Measurements from ENCODE around the gene ZNF804B.

Gene ZNF804B

DNA sequence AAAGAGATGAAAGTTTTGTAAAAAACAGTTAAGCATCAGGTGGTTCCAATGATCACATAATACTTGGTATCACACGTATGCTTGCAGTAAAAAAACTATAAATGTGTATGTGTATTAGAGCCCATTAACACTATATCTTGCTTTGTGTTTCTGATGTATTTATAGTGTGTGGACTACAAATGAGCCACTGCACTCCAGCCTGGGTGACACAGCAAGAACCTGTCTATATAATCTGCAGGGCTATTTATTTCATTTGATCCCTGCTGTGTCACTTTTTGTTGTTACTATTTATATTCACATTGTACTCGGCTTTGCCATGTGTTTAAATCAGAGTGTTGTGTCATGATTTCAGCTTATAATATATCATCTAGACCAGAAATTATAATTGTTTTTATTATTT lies 523.8 kb downstream of the ZNF804B start:
- Histone ChIP-seq H3K27me3 (ENCODE audit: low read depth, low read length) (no peaks in the 10 kb centered on the region), H2AFZ (ENCODE audit: low read depth, low read length) (no peak overlapping the region), H3K36me3 (replicated peaks; ENCODE audit: low read depth, low read length) (no peaks in the 10 kb centered on the region), H4K20me1 (ENCODE audit: insufficient read depth, low read length) (no peaks in the 10 kb centered on the region), H3K9me3 (ENCODE audit: insufficient read depth, low read length) (no peaks in the 10 kb centered on the region), H3K9ac (ENCODE audit: low read length) (no peak overlapping the region), H3K27ac (ENCODE audit: low read length) (no peak overlapping the region), H3K4me2 (ENCODE audit: low read length) (no peak overlapping the region), H3K79me2 (ENCODE audit: low read length) (no peaks in the 10 kb centered on the region), H3K4me1 (ENCODE audit: low read length) (no peaks in the 10 kb centered on the region), H3K4me3 (ENCODE audit: low read length) (no peak overlapping the region)
- no peak for TF ChIP-seq EZH2phosphoT487 (IDR thresholded peaks at IDR 0.05; ENCODE audit: low read depth)
- TF ChIP-seq, protein P1, sequence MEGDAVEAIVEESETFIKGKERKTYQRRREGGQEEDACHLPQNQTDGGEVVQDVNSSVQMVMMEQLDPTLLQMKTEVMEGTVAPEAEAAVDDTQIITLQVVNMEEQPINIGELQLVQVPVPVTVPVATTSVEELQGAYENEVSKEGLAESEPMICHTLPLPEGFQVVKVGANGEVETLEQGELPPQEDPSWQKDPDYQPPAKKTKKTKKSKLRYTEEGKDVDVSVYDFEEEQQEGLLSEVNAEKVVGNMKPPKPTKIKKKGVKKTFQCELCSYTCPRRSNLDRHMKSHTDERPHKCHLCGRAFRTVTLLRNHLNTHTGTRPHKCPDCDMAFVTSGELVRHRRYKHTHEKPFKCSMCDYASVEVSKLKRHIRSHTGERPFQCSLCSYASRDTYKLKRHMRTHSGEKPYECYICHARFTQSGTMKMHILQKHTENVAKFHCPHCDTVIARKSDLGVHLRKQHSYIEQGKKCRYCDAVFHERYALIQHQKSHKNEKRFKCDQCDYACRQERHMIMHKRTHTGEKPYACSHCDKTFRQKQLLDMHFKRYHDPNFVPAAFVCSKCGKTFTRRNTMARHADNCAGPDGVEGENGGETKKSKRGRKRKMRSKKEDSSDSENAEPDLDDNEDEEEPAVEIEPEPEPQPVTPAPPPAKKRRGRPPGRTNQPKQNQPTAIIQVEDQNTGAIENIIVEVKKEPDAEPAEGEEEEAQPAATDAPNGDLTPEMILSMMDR (IDR thresholded peaks at IDR 0.05; ENCODE audit: low read depth, low read length): no peak

DNA sequence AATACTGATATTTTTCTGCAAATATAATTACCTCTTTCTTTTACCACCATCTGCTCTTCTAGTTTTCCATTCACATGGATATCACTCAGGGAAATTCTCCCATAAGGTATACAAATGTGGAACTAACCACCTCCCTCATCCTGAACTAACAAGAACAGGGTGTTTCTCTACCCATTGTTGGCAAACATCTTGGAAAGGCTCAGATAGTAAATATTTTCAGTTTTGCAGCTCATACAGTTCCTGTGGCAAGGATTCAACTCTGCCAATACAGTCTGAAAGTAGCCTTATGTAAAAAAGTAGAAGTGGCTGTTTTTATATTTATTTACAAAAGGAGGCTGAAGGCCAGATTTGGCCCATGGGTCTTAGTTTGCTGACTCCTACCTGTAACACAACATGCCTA lies 549.0 kb downstream of the ZNF804B start:
- no peak overlapping the region for H2AFZ ChIP-seq (ENCODE audit: low read depth, low read length)
- H3K79me2 ChIP-seq (ENCODE audit: low read length): no peaks in the 10 kb centered on the region

DNA sequence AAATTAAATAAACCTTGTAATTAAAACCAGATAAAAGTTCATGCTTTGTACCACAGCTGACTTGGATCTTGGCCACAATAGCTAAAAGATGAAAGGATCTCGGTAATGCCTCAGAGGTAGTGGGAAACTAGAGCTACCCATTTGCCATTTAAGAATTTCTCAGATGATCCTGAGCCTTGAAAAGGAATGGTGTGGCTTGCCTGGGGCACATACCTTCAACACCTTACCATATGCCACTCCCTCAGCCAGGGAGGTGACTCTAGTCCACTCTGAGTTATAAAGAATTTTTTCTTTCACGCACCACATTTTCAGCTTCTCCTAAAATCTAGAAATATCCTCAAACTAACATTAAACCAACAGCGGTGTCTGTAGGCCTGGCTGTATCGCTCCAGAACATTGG lies 552.4 kb downstream of the ZNF804B start:
- TF ChIP-seq EZH2phosphoT487 (IDR thresholded peaks at IDR 0.05; ENCODE audit: low read depth): no peak
- TF ChIP-seq, protein P1 (IDR thresholded peaks at IDR 0.05; ENCODE audit: low read depth, low read length): no peak
- Histone ChIP-seq H3K9me3 (ENCODE audit: insufficient read depth, low read length) (no peaks in the 10 kb centered on the region), H3K27me3 (ENCODE audit: low read depth, low read length) (no peaks in the 10 kb centered on the region), H3K4me1 (ENCODE audit: low read length) (no peaks in the 10 kb centered on the region), H3K36me3 (replicated peaks; ENCODE audit: low read depth, low read length) (no peaks in the 10 kb centered on the region), H3K4me3 (ENCODE audit: low read length) (no peak overlapping the region), H3K79me2 (ENCODE audit: low read length) (no peaks in the 10 kb centered on the region), H3K4me2 (ENCODE audit: low read length) (no peak overlapping the region), H2AFZ (ENCODE audit: low read depth, low read length) (no peak overlapping the region), H4K20me1 (ENCODE audit: insufficient read depth, low read length) (no peaks in the 10 kb centered on the region), H3K27ac (ENCODE audit: low read length) (no peak overlapping the region), H3K9ac (ENCODE audit: low read length) (no peak overlapping the region)

More for the DNA sequence above, 549.0 kb downstream of the ZNF804B start:
- H3K4me3 ChIP-seq (ENCODE audit: low read length): no peak overlapping the region
- no peak overlapping the region for H3K4me2 ChIP-seq (ENCODE audit: low read length)
- no peaks in the 10 kb centered on the region for H4K20me1 ChIP-seq (ENCODE audit: insufficient read depth, low read length)
- no peak for TF ChIP-seq EZH2phosphoT487 (IDR thresholded peaks at IDR 0.05; ENCODE audit: low read depth)
- TF ChIP-seq, protein P1 (IDR thresholded peaks at IDR 0.05; ENCODE audit: low read depth, low read length): no peak
- H3K36me3 ChIP-seq (replicated peaks; ENCODE audit: low read depth, low read length): no peaks in the 10 kb centered on the region
- H3K9me3 ChIP-seq (ENCODE audit: insufficient read depth, low read length): no peaks in the 10 kb centered on the region
- no peaks in the 10 kb centered on the region for H3K4me1 ChIP-seq (ENCODE audit: low read length)
- H3K9ac ChIP-seq (ENCODE audit: low read length): no peak overlapping the region
- no peaks in the 10 kb centered on the region for H3K27me3 ChIP-seq (ENCODE audit: low read depth, low read length)
- no peak overlapping the region for H3K27ac ChIP-seq (ENCODE audit: low read length)

DNA sequence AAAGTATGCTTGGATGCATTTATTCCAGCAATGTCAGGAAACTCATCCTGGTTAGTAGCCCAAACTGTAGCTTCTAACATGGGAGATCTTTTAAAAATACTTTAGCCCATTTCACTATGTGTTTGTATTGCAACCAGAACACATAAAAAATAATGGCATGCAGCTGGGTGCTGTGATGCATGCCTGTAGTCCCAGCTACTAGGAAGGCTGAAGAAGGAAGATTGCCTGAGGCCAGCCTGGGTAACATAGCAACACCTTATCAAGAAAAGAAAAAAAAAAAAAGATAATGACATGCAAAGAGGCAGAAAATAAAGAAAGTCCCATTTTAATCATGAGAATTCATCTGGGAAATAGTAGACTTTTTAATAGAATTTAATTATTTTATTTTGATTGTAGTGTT lies 553.1 kb downstream of the ZNF804B start:
- H2AFZ ChIP-seq (ENCODE audit: low read depth, low read length): no peak overlapping the region
- H3K27me3 ChIP-seq (ENCODE audit: low read depth, low read length): no peaks in the 10 kb centered on the region
- H3K79me2 ChIP-seq (ENCODE audit: low read length): no peaks in the 10 kb centered on the region
- H3K27ac ChIP-seq (ENCODE audit: low read length): no peak overlapping the region
- no peaks in the 10 kb centered on the region for H3K4me1 ChIP-seq (ENCODE audit: low read length)
- H3K9ac ChIP-seq (ENCODE audit: low read length): no peak overlapping the region
- H3K9me3 ChIP-seq (ENCODE audit: insufficient read depth, low read length): no peaks in the 10 kb centered on the region
- H3K4me3 ChIP-seq (ENCODE audit: low read length): no peak overlapping the region
- no peaks in the 10 kb centered on the region for H4K20me1 ChIP-seq (ENCODE audit: insufficient read depth, low read length)
- no peaks in the 10 kb centered on the region for H3K36me3 ChIP-seq (replicated peaks; ENCODE audit: low read depth, low read length)
- H3K4me2 ChIP-seq (ENCODE audit: low read length): no peak overlapping the region
- TF ChIP-seq EZH2phosphoT487 (IDR thresholded peaks at IDR 0.05; ENCODE audit: low read depth): no peak
- TF ChIP-seq, protein P1 (IDR thresholded peaks at IDR 0.05; ENCODE audit: low read depth, low read length): no peak

Measured in OCI-LY3 (cell line).